ENCODE measurements around the gene GCN1. TPM values are rescaled to one million over a fixed set of nuclear protein-coding genes. Genes with fewer than 3 reads are reported as not detected.

Gene GCN1
- total and polyA plus RNA-seq, 2 donors (not counting 3 experiments of a cell fraction or from before 2014, with no cell fraction given) = 30.1 to 101 TPM

DNA sequence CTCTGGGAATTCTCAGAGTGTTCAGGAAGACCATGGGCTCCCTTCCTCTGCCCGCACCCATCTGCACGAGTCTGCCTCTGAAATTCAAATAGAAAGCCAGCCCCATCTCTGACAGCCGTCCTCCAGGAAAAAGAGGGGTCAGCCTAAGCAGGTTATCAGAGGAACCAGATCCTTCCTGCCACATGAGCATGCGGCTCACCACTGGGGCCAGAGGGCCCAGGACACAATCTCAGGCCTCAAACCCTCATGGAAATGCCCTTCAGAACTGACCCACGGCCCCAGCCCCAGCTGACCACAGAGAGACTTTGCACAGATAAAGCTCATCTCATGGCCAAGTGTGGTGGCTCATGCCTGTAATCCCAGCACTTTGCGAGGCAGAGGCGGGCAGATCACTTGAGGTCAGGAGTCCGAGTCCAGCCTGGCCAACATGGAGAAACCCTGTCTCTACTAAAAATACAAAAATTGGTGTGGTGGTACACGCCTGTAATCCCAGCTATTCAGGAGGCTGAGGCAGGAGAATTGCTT is 47.8 kb upstream of the GCN1 start:
- H3K9me1 ChIP-seq (replicated peaks; ENCODE audit: control insufficient read depth, extremely low read depth, insufficient read depth, low read length) = no peaks in the 10 kb centered on the region
- H4K20me1 ChIP-seq (replicated peaks; ENCODE audit: control insufficient read depth, extremely low read depth, insufficient read depth, low read length) = no peaks in the 10 kb centered on the region
- no peaks in the 10 kb centered on the region for H3K9me3 ChIP-seq (replicated peaks; ENCODE audit: control insufficient read depth, insufficient read depth, low read length)
- no TSS peak for BruUV-seq (replicated peaks)
- TF ChIP-seq EZH2 (IDR thresholded peaks at IDR 0.05; ENCODE audit: borderline replicate concordance, low read depth, low read length, severe bottlenecking) = no peak
- TF ChIP-seq MYC (IDR thresholded peaks at IDR 0.05; ENCODE audit: low read depth, low read length) = peak; percentile 86
- TF ChIP-seq, protein P1, sequence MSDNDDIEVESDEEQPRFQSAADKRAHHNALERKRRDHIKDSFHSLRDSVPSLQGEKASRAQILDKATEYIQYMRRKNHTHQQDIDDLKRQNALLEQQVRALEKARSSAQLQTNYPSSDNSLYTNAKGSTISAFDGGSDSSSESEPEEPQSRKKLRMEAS (IDR thresholded peaks at IDR 0.05; ENCODE audit: insufficient read depth, insufficient read length) = peak; percentile 57
- peak; percentile 91 for TF ChIP-seq POLR2A (IDR thresholded peaks at IDR 0.05; ENCODE audit: low read depth, low read length)
- TF ChIP-seq FOS (IDR thresholded peaks at IDR 0.05; ENCODE audit: borderline replicate concordance, insufficient read depth, low read length) = peak; percentile 47
- TF ChIP-seq, protein P2, sequence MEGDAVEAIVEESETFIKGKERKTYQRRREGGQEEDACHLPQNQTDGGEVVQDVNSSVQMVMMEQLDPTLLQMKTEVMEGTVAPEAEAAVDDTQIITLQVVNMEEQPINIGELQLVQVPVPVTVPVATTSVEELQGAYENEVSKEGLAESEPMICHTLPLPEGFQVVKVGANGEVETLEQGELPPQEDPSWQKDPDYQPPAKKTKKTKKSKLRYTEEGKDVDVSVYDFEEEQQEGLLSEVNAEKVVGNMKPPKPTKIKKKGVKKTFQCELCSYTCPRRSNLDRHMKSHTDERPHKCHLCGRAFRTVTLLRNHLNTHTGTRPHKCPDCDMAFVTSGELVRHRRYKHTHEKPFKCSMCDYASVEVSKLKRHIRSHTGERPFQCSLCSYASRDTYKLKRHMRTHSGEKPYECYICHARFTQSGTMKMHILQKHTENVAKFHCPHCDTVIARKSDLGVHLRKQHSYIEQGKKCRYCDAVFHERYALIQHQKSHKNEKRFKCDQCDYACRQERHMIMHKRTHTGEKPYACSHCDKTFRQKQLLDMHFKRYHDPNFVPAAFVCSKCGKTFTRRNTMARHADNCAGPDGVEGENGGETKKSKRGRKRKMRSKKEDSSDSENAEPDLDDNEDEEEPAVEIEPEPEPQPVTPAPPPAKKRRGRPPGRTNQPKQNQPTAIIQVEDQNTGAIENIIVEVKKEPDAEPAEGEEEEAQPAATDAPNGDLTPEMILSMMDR (IDR thresholded peaks at IDR 0.05; ENCODE audit: extremely low read depth in 1 of 2, insufficient read depth in 1 of 2, low read depth in 1 of 2, low read length in 2 of 2) = no peak
- TF ChIP-seq POLR2AphosphoS5 (IDR thresholded peaks at IDR 0.05; ENCODE audit: insufficient read depth, low read depth, low read length) = peak; percentile 98
- TF ChIP-seq GATA2 (IDR thresholded peaks at IDR 0.05; ENCODE audit: insufficient read depth, insufficient read length, low read depth, low read length) = peak; percentile 97
- peak; percentile 51 for TF ChIP-seq JUN (IDR thresholded peaks at IDR 0.05; ENCODE audit: borderline replicate concordance, insufficient read depth, insufficient read length, low read depth)
- FAIRE-seq = peak; percentile 99
- ChIA-PET POLR2A (interaction anchor here (0.9 to 5.9 kb wide), 8 partner anchors 8 to 50 kb away, joined by 3 to 52 read pairs (median 18); partner anchors contain the start of genes PXN, RNU4-1, RNU4-2 and RPLP0), CTCF (interaction anchor here (1.2 to 33.5 kb wide), 3 partner anchors 8 to 15 kb away, joined by 6 to 1402 read pairs (median 906); partner anchors contain the start of gene PXN)
- intact Hi-C loops (cut with micrococcal nuclease) = loop anchor here (1.0 kb wide), 2 partner anchors 11 to 15 kb away; no protein-coding TSS in a partner anchor
- no peaks in the 10 kb centered on the region for H3K36me3 ChIP-seq (ENCODE audit: control insufficient read depth in 2 of 2, extremely low read depth in 1 of 2, insufficient read depth in 2 of 2, low read length in 2 of 2)
- peak; percentile 96 for DNase-seq (ENCODE audit: low read depth, low spot score)
- no peak overlapping the region for H3K4me3 ChIP-seq (replicated peaks in 1 of 3; ENCODE audit: insufficient read depth in 1 of 3, low read depth in 1 of 3, low read length in 3 of 3)
- no peaks in the 10 kb centered on the region for H3K27me3 ChIP-seq (ENCODE audit: control insufficient read depth in 2 of 2, insufficient read depth in 2 of 2, low read length in 2 of 2)
- H3K79me2 ChIP-seq (ENCODE audit: control insufficient read depth, insufficient read depth, low read length) = peaks cover 84% of the 10 kb centered on the region
- peak overlapping the region; percentile 52 for H3K9ac ChIP-seq (replicated peaks; ENCODE audit: extremely low read depth, insufficient read depth, low read length)
- no peak overlapping the region for H2AFZ ChIP-seq (ENCODE audit: low read depth, low read length)
- dilution Hi-C loops (cut with MboI; ENCODE audit: extremely low pct_ligation_motif_present, low sequenced_read_pairs) = no loop called here
- peak overlapping the region; percentile 83 for H3K27ac ChIP-seq (ENCODE audit: insufficient read depth, low read depth, low read length)
- peaks cover 82% of the 10 kb centered on the region for H3K4me1 ChIP-seq (ENCODE audit: control insufficient read depth, extremely low read depth, insufficient read depth, low read length)
- H3K4me2 ChIP-seq (ENCODE audit: insufficient read depth, low read length) = peak overlapping the region; percentile 28

All from endothelial cell of umbilical vein (primary cell).